NCI-H1105 treated with DMSO at 0.1 percent for 48 hours (cell line): ENCODE results near the gene MESD.
A peak's percentile ranks its signal among the peaks of the same experiment; 100 is the strongest.

Source experiments
- DNase-seq: peaks from one replicate; lab custom pipeline; 2025; lab: John Stamatoyannopoulos, UW

The MESD gene

GRCh38 chr15:81015621-81016488, 26.2 kb upstream of the MESD start:
- DNase-seq: no peak

- no peak for DNase-seq
Measured at GRCh38 chr15:81014446-81015093, 25.0 kb upstream of the MESD start.

- DNase-seq: no peak
Measured at GRCh38 chr15:81013396-81013929, 23.8 kb upstream of the MESD start.

GRCh38 chr15:81012588-81012987, 23.0 kb upstream of the MESD start:
- DNase-seq: no peak

- DNase-seq: no peak
Measured at GRCh38 chr15:81011593-81011992, 22.0 kb upstream of the MESD start.

GRCh38 chr15:81010086-81010485, 20.5 kb upstream of the MESD start:
- DNase-seq: no peak

- DNase-seq: no peak
Measured at GRCh38 chr15:81008312-81008711, 18.7 kb upstream of the MESD start.

- no peak for DNase-seq
Measured at GRCh38 chr15:81007428-81008064, 17.9 kb upstream of the MESD start.

GRCh38 chr15:81006124-81006523, 16.5 kb upstream of the MESD start:
- DNase-seq: no peak

- DNase-seq: no peak
Measured at GRCh38 chr15:81003097-81003350, 13.4 kb upstream of the MESD start.

GRCh38 chr15:81002331-81003096, 12.9 kb upstream of the MESD start:
- DNase-seq: no peak

GRCh38 chr15:81002009-81002330, 12.4 kb upstream of the MESD start:
- no peak for DNase-seq

- DNase-seq: peak; percentile 19
Measured at GRCh38 chr15:81001152-81002008, 11.8 kb upstream of the MESD start.

- peak; percentile 72 for DNase-seq
Measured at GRCh38 chr15:81000624-81001151, 11.1 kb upstream of the MESD start, which contains the start of gene TLNRD1. Gene TLNRD1 (plus strand): TSS chr15:81000923. CDS start chr15:81002272, 1,349 bp downstream.

- DNase-seq: no peak
Measured at GRCh38 chr15:81000144-81000623, 10.6 kb upstream of the MESD start.

- no peak for DNase-seq
Measured at GRCh38 chr15:80999623-81000036, 10.0 kb upstream of the MESD start.

GRCh38 chr15:80998251-80998650, 8.6 kb upstream of the MESD start:
- no peak for DNase-seq

GRCh38 chr15:80997692-80998091, 8.1 kb upstream of the MESD start:
- DNase-seq: no peak

GRCh38 chr15:80996247-80996646, 6.6 kb upstream of the MESD start:
- peak; percentile 3 for DNase-seq

GRCh38 chr15:80992441-80992840, 2.8 kb upstream of the MESD start:
- no peak for DNase-seq

GRCh38 chr15:80992006-80992405, 2.4 kb upstream of the MESD start:
- no peak for DNase-seq
